ENCODE measurements around the gene RGPD3.
"Not testable (repeated sequence)": the region's sequence is repeated elsewhere in the genome, so short reads cannot be mapped to it uniquely, and the experiment has no call there.

RGPD3 gene

GRCh38 chr2:106468107-106468506, at the start of gene RGPD3:
TSS of gene RGPD3 (minus strand) at chr2:106468413. CDS start at chr2:106468288, 125 bp downstream.
- not testable (repeated sequence) for DNase-seq (ENCODE audit: low read depth, low spot score)

GRCh38 chr2:106517329-106517728, 49.1 kb upstream of the RGPD3 start:
- DNase-seq (ENCODE audit: low read depth, low spot score): no peak

- DNase-seq (ENCODE audit: low read depth, low spot score): no peak
Measured at GRCh38 chr2:106516864-106517263, 48.7 kb upstream of the RGPD3 start.

- no peak for DNase-seq (ENCODE audit: low read depth, low spot score)
Measured at GRCh38 chr2:106516436-106516835, 48.2 kb upstream of the RGPD3 start.

GRCh38 chr2:106514827-106515226, 46.6 kb upstream of the RGPD3 start:
- not testable (repeated sequence) for DNase-seq (ENCODE audit: low read depth, low spot score)

GRCh38 chr2:106513391-106513790, 45.2 kb upstream of the RGPD3 start:
- not testable (repeated sequence) for DNase-seq (ENCODE audit: low read depth, low spot score)

- not testable (repeated sequence) for DNase-seq (ENCODE audit: low read depth, low spot score)
Measured at GRCh38 chr2:106511934-106512333, 43.7 kb upstream of the RGPD3 start.

- DNase-seq (ENCODE audit: low read depth, low spot score): peak; percentile 10
Measured at GRCh38 chr2:106511476-106511901, 43.3 kb upstream of the RGPD3 start.

GRCh38 chr2:106510791-106511190, 42.6 kb upstream of the RGPD3 start:
- DNase-seq (ENCODE audit: low read depth, low spot score): not testable (repeated sequence)

- DNase-seq (ENCODE audit: low read depth, low spot score): not testable (repeated sequence)
Measured at GRCh38 chr2:106509374-106509770, 41.2 kb upstream of the RGPD3 start.

GRCh38 chr2:106508660-106509373, 40.6 kb upstream of the RGPD3 start:
- not testable (repeated sequence) for DNase-seq (ENCODE audit: low read depth, low spot score)

GRCh38 chr2:106506002-106506687, 37.9 kb upstream of the RGPD3 start:
- DNase-seq (ENCODE audit: low read depth, low spot score): not testable (repeated sequence)

- not testable (repeated sequence) for DNase-seq (ENCODE audit: low read depth, low spot score)
Measured at GRCh38 chr2:106504787-106505186, 36.6 kb upstream of the RGPD3 start.

GRCh38 chr2:106504192-106504591, 36.0 kb upstream of the RGPD3 start:
- DNase-seq (ENCODE audit: low read depth, low spot score): not testable (repeated sequence)

GRCh38 chr2:106502351-106502750, 34.1 kb upstream of the RGPD3 start:
- DNase-seq (ENCODE audit: low read depth, low spot score): not testable (repeated sequence)

- not testable (repeated sequence) for DNase-seq (ENCODE audit: low read depth, low spot score)
Measured at GRCh38 chr2:106500350-106500749, 32.1 kb upstream of the RGPD3 start.

- not testable (repeated sequence) for DNase-seq (ENCODE audit: low read depth, low spot score)
Measured at GRCh38 chr2:106498549-106498948, 30.3 kb upstream of the RGPD3 start.

- not testable (repeated sequence) for DNase-seq (ENCODE audit: low read depth, low spot score)
Measured at GRCh38 chr2:106492913-106493312, 24.7 kb upstream of the RGPD3 start.

- DNase-seq (ENCODE audit: low read depth, low spot score): not testable (repeated sequence)
Measured at GRCh38 chr2:106492399-106492798, 24.2 kb upstream of the RGPD3 start.

GRCh38 chr2:106489701-106490100, 21.5 kb upstream of the RGPD3 start:
- not testable (repeated sequence) for DNase-seq (ENCODE audit: low read depth, low spot score)

GRCh38 chr2:106487386-106488191, 19.4 kb upstream of the RGPD3 start:
- not testable (repeated sequence) for DNase-seq (ENCODE audit: low read depth, low spot score)

All from activated naive CD8-positive, alpha-beta T cell treated with anti-CD3 and anti-CD28 coated beads, Interleukin-2, amount 50 U/mL, for 16 hours (primary cell).